Naive B cell (primary cell): ENCODE results near the gene TRIM29. TPM values are rescaled to one million over a fixed set of nuclear protein-coding genes. Genes with fewer than 3 reads are reported as not detected.

Experiments
- ATAC-seq, 2 donors: fragments of 150-1000 bp; cut with Tn5 transposase; 2 replicates each; pipeline ENCODE4 v1.10.0; 2021; ENCODE audit warnings: low read depth in 2 of 2, mild to moderate bottlenecking in 2 of 2, moderate library complexity in 2 of 2
- DNase-seq: peaks from one replicate; pipeline ENCODE4 v3.0.0; 2022
- H3K27ac Mint-ChIP-seq, 6 donors: one replicate each; pipeline ENCODE4 v1.8.0; 2020 to 2022; ENCODE audit warnings: mild to moderate bottlenecking in 6 of 6, mixed read lengths in 6 of 6, moderate library complexity in 5 of 6, inconsistent platforms in 2 of 6
- H3K27me3 Mint-ChIP-seq, 3 donors: one replicate each; pipeline ENCODE4 v1.8.0; 2021 to 2022; ENCODE audit warnings: mixed read lengths in 3 of 3, mild to moderate bottlenecking in 1 of 3
- H3K36me3 Mint-ChIP-seq, 2 donors: one replicate each; pipeline ENCODE4 v1.8.0; 2020 to 2022; ENCODE audit warnings: mixed read lengths in 2 of 2, inconsistent platforms in 1 of 2, mild to moderate bottlenecking in 1 of 2
- H3K4me1 Mint-ChIP-seq, 3 donors: one replicate each; pipeline ENCODE4 v1.8.0; 2020 to 2022; ENCODE audit warnings: mixed read lengths in 3 of 3, inconsistent platforms in 1 of 3, mild to moderate bottlenecking in 1 of 3, moderate library complexity in 1 of 3
- H3K4me3 Mint-ChIP-seq, 8 donors: one replicate each; pipeline ENCODE4 v1.8.0; 2020 to 2022; ENCODE audit warnings: mild to moderate bottlenecking in 8 of 8, mixed read lengths in 8 of 8, moderate library complexity in 8 of 8, inconsistent platforms in 2 of 8
- H3K9me3 Mint-ChIP-seq, 7 donors: one replicate each; pipeline ENCODE4 v1.8.0; 2020 to 2022; ENCODE audit warnings: mixed read lengths in 7 of 7, mild to moderate bottlenecking in 5 of 7, inconsistent platforms in 2 of 7, moderate library complexity in 1 of 7
- polyA plus RNA-seq, 6 donors: library from polyadenylated mRNA; unstranded; fragments of 300-500 nt; fragmentation: Illumina TruSeq; gene quantifications; one replicate each; pipeline ENCODE4 v1.2.3, GENCODE V29; 2021; ENCODE audit warnings: low read depth in 6 of 6

Gene TRIM29
- polyA plus RNA-seq, 6 donors from 2014 or later: not detected

DNA sequence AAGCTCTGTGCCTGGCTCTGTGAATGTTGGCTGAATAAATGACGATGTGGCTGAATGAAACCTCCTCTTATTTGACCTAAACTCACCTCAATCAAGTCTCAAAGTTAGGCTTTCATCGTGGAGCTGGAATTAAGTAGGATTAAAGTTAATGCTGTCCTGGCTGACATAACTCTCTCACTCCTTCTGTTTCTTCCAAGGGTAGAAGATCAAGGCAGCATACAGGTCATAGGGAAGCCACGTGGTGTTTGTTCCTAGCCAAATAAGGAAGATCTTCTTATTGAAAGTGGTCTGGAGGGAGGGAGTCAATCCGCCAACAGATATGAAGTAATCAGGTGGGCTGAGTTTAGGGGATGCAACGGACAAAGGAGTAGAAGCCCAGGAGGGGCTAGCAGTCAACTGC, 59.5 kb downstream of the TRIM29 start:
- ATAC-seq (no peak), DNase-seq (no peak)
- no peak overlapping the region for H3K27ac Mint-ChIP-seq
- H3K4me1 Mint-ChIP-seq: peaks cover 3 to 8% (median 4%) of the 10 kb centered on the region in 3 donors
- peak overlapping the region in 1 of 8 donors; percentile 6 for H3K4me3 Mint-ChIP-seq
- H3K9me3 Mint-ChIP-seq: peaks cover 0 to 26% (median 12%) of the 10 kb centered on the region in 7 donors
- no peaks in the 10 kb centered on the region for H3K36me3 Mint-ChIP-seq
- peaks cover 31 to 47% (median 37%) of the 10 kb centered on the region in 3 donors for H3K27me3 Mint-ChIP-seq

DNA sequence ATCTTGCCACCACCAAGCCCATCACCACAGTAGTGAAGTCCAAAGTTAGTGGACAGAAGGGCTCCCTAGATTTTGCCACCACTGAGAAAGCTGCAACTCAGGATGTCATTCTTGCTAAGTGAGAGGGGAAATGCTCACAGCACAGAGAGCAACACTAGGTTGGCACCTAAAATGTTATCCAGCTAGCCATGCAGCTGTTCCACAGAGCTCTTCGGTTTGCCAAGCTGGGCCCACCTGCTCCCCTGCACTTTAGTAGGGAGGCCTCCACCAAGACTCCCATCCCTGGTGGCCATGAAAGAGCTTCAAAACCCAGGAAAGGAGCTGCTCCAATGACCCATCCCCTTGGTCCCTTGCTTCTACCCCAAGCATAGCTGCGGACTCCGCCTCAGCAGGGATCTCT, 63.8 kb downstream of the TRIM29 start:
- Mint-ChIP-seq H3K27me3 (peaks cover 18 to 24% (median 23%) of the 10 kb centered on the region in 3 donors), H3K4me3 (no peak overlapping the region), H3K9me3 (no peaks in the 10 kb centered on the region), H3K4me1 (peaks cover 0 to under 1% (median 0%) of the 10 kb centered on the region in 3 donors), H3K27ac (peak overlapping the region in 1 of 6 donors; percentile 13), H3K36me3 (no peaks in the 10 kb centered on the region)
- ATAC-seq (no peak), DNase-seq (no peak)

DNA sequence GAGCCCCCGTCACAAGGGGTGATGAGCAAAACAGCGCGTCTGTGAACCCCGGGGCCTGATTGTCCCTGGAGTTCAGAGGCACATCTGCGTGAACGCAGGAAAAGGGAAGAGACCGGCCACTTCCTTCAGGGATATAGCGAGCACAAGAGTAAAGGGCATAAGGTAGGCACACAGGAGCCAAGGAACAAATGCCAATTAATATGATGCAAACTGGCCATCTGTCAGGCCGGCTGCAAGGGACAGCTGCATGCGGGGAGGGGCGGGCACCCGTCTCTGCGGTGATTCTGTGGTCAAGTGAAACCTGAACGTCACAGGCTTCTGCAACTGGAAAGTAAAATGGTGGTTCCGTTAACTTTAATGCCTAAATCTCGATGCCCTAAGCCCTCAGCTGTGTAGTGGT, 64.7 kb downstream of the TRIM29 start:
- no peak overlapping the region for H3K27ac Mint-ChIP-seq
- no peaks in the 10 kb centered on the region for H3K9me3 Mint-ChIP-seq
- H3K4me1 Mint-ChIP-seq: peaks cover 0 to under 1% (median 0%) of the 10 kb centered on the region in 3 donors
- peaks cover 14 to 30% (median 23%) of the 10 kb centered on the region in 3 donors for H3K27me3 Mint-ChIP-seq
- no peak overlapping the region for H3K4me3 Mint-ChIP-seq
- ATAC-seq: no peak
- no peak for DNase-seq
- H3K36me3 Mint-ChIP-seq: no peaks in the 10 kb centered on the region

DNA sequence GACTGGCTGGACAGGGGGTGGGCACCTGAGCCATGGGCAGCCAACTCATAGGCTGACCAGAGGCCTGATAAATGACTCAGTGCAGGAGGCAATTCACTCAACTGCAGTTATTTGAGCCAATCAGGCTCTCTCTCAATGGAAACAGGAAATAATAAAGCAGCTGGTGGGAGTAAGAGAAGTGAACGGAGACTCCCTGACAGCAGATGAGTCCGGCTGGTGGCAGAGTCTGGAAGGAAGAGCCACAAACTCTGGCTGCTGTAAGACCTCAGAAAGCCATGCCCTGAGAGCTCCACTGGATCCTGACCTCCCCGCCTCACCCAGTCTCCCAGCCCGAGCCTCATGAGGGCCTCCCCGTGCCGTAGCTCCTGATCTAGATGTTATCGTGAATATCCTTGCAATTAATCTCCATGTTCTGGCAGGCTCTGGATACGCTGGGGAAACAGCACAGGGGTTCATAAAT, 69.8 kb downstream of the TRIM29 start:
- peaks cover 0 to 7% (median 2%) of the 10 kb centered on the region in 3 donors for H3K4me1 Mint-ChIP-seq
- no peak for ATAC-seq
- no peak for DNase-seq
- peaks cover 9 to 46% (median 32%) of the 10 kb centered on the region in 3 donors for H3K27me3 Mint-ChIP-seq
- no peaks in the 10 kb centered on the region for H3K36me3 Mint-ChIP-seq
- no peaks in the 10 kb centered on the region for H3K9me3 Mint-ChIP-seq
- H3K4me3 Mint-ChIP-seq: peak overlapping the region in 1 of 8 donors; percentile 49
- H3K27ac Mint-ChIP-seq: no peak overlapping the region

DNA sequence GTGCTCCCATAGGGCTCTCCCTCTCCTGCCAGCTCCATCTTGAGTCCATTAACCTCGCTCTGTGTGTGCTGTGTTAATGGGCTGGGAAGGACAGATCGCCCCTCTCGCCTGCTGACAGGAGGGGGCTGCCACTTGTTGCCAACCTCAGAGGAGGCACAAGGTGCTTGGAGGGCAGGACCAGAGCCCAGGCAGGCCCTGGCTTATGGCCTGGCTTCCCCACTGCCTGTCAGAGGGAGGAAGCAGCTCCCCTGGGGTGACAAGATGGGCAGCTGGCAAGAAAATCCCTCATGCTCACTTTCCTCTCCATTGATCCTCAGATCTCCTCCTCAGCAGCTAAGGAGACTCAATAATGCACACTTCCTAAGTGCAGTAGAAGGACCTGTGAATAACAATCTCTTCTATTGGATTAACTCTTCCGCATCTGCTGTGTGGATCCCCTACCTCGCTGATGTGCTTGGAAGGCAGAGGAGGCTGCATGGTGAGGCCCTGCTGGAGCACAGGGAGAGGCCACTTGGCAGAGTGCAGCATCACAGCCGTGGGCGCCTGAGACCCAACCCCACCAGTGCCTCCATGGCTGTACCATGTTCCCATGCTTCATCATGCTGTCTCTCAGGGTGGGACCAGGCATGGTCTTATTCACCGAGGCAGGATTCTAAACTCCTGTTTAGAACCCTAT, 70.3 kb downstream of the TRIM29 start:
- Mint-ChIP-seq H3K9me3 (no peaks in the 10 kb centered on the region), H3K27ac (no peak overlapping the region), H3K4me1 (peaks cover 0 to 7% (median 2%) of the 10 kb centered on the region in 3 donors), H3K36me3 (no peaks in the 10 kb centered on the region), H3K4me3 (peak overlapping the region in 1 of 8 donors; percentile 49), H3K27me3 (peaks cover 9 to 42% (median 32%) of the 10 kb centered on the region in 3 donors)
- ATAC-seq (no peak), DNase-seq (no peak)

DNA sequence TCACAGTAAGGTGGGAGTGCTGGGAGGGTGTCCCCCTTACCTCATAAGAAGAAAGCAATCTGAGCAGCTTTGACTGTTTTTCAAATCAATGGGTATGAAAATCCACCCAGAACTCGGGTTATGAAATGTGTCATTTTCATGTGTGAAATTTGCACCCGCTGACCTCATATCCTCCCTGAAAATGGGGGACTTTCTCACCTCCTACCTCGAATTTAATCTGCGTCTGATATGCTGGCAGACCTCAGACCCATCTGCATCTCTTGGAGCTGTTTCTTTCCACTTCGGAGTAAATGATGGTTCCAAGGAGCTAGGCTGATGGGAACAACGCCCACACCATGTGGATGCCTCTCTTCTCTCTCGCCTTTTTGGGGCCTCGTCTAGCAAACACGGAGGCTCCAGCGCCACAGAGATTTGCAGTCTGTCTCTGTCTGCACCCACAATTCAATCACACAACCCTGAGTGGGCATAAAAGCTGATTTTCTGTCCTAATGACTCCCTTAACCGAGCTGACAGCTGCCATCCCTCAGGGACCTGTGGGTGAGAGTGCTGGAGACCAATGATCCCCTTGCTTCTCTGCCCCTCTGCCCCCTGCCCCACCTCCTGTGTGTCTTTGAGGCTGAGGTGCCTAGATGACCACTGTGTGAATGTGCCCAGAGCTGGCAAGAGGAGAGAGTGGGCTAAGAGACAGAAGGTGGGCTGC, 71.0 kb downstream of the TRIM29 start:
- H3K4me3 Mint-ChIP-seq: no peak overlapping the region
- H3K27ac Mint-ChIP-seq: no peak overlapping the region
- DNase-seq (no peak), ATAC-seq (no peak)
- peaks cover 9 to 45% (median 37%) of the 10 kb centered on the region in 3 donors for H3K27me3 Mint-ChIP-seq
- H3K36me3 Mint-ChIP-seq: no peaks in the 10 kb centered on the region
- peaks cover 0 to 7% (median 2%) of the 10 kb centered on the region in 3 donors for H3K4me1 Mint-ChIP-seq
- no peaks in the 10 kb centered on the region for H3K9me3 Mint-ChIP-seq

DNA sequence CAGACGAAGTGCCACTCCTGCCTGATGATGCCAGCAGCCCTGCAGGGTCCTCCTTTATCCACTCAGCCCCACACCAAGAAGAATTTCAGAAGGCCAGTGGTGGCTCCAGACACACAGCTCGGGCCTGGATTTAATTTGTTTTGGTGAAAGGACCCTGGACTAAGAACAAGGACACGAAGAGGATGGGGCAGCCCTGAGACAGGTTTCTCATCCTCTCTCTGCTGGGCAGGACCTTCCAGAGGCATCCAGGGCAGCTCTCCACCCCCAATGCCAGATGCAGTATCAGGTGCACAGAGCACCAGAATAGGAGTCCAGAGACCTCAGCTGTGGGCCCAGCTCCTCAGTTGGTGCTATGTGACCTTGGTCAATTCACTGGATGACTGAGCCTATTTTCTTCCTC, 72.0 kb downstream of the TRIM29 start:
- H3K4me3 Mint-ChIP-seq: no peak overlapping the region
- no peak for ATAC-seq
- H3K36me3 Mint-ChIP-seq: no peaks in the 10 kb centered on the region
- H3K4me1 Mint-ChIP-seq: peaks cover 0 to 7% (median 2%) of the 10 kb centered on the region in 3 donors
- peaks cover 10 to 52% (median 44%) of the 10 kb centered on the region in 3 donors for H3K27me3 Mint-ChIP-seq
- no peak overlapping the region for H3K27ac Mint-ChIP-seq
- H3K9me3 Mint-ChIP-seq: peaks cover 0 to 2% (median 0%) of the 10 kb centered on the region in 7 donors
- no peak for DNase-seq

DNA sequence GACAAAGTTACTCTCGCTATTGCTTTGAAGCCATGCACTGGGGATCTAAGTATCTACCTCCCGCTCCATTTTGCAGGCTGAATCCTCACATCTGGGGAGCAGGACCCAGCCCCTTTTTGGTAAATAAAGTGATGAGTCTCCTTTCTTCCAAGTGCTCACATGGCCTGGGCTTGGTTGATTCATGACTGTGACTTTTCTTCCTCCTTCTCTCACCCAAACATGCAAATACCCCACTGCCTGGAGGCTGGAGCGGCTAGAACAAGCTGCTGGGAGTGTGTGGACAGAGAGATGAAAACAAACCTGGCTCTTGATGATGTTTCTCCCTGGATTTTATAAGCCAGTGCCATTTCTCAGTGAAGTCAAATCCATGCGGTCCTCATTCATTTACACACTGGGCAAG, 72.7 kb downstream of the TRIM29 start:
- Mint-ChIP-seq H3K36me3 (no peaks in the 10 kb centered on the region), H3K9me3 (peaks cover 0 to 2% (median 0%) of the 10 kb centered on the region in 7 donors), H3K27me3 (peaks cover 13 to 52% (median 44%) of the 10 kb centered on the region in 3 donors), H3K4me3 (no peak overlapping the region), H3K27ac (no peak overlapping the region), H3K4me1 (peaks cover 0 to 7% (median 2%) of the 10 kb centered on the region in 3 donors)
- ATAC-seq (no peak), DNase-seq (no peak)

DNA sequence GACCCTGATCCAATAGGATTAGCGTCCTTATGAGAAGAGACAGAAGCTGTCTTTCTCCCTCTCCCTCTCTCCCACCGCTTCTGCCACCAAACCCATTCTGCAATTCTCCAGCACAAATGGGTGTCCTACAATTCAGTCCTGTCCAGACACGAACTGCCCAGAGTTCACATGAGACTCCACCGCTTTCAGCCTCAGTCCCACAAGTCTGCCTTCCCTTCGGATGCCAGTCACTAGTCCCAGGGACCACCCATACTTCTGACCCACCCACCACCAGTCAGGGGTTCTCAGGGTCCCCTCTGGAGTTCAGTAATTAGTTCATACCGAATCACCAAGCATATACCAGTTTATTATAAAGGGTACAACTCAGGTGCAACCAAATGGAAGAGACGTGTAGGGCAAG, 73.6 kb downstream of the TRIM29 start:
- H3K4me3 Mint-ChIP-seq: no peak overlapping the region
- peaks cover 0 to 7% (median 2%) of the 10 kb centered on the region in 3 donors for H3K4me1 Mint-ChIP-seq
- peaks cover 0 to 2% (median 0%) of the 10 kb centered on the region in 7 donors for H3K9me3 Mint-ChIP-seq
- ATAC-seq: no peak
- no peaks in the 10 kb centered on the region for H3K36me3 Mint-ChIP-seq
- DNase-seq: no peak
- H3K27ac Mint-ChIP-seq: peak overlapping the region in 1 of 6 donors; percentile 66
- H3K27me3 Mint-ChIP-seq: peaks cover 18 to 52% (median 43%) of the 10 kb centered on the region in 3 donors

DNA sequence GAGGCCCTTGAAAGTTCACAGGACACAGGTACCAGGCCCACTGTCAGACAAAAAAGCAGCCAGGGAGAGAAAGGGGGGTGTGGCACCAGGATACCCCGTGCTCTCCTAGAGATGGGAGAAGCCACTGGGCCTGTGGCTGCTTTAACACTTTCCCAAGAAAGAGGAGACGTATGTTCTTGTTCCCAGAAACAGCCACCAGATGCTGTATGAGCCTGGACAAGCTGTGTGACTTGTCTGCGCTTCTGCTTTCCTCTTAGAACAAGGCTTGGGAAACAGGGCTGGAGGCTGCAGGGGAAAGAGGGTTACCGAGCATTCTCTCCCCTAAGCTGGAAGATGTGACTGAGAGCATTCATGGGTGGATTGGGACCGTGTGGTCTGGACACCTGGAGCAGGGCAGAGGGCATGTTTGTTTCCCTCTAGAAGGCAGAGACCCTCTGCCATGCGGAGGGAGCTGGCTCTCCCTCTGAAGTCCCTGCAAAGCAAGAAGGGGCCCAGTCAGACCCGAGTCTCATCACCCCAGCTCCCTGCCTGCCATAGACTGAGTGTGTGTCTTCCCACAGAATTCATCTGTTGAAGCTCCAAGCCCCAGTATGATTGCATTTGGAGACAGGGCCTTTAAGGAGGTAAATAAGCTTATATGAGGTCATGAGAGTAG, 74.1 kb downstream of the TRIM29 start:
- Mint-ChIP-seq H3K4me3 (peak overlapping the region in 1 of 8 donors; percentile 47), H3K36me3 (no peaks in the 10 kb centered on the region), H3K27ac (no peak overlapping the region), H3K9me3 (peaks cover 0 to 2% (median 0%) of the 10 kb centered on the region in 7 donors), H3K27me3 (peaks cover 18 to 48% (median 43%) of the 10 kb centered on the region in 3 donors), H3K4me1 (peaks cover 0 to 7% (median 2%) of the 10 kb centered on the region in 3 donors)
- no peak for DNase-seq
- no peak for ATAC-seq

DNA sequence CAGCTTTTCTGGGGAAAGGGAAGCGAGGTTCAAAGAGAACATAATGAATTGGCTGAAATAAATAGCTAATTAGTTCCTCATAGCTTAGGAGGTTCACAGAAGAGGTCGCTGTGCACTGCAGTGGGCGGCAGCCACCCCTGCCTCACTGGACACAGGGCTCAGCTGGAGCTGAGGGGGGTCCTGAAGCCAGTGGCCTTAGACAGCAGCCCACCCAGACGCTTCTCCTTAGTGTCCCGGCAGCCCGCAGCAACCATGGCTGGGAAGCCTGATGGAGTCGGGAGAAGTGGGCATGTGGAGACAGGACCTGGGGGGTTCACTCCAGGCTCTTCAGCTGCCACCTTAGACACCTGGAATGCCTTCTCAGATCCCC, 75.4 kb downstream of the TRIM29 start:
- peaks cover 9 to 44% (median 40%) of the 10 kb centered on the region in 3 donors for H3K27me3 Mint-ChIP-seq
- H3K36me3 Mint-ChIP-seq: no peaks in the 10 kb centered on the region
- H3K4me3 Mint-ChIP-seq: no peak overlapping the region
- ATAC-seq (no peak), DNase-seq (no peak)
- H3K27ac Mint-ChIP-seq: no peak overlapping the region
- H3K4me1 Mint-ChIP-seq: peaks cover 0 to under 1% (median 0%) of the 10 kb centered on the region in 3 donors
- peaks cover 0 to 2% (median 0%) of the 10 kb centered on the region in 7 donors for H3K9me3 Mint-ChIP-seq

DNA sequence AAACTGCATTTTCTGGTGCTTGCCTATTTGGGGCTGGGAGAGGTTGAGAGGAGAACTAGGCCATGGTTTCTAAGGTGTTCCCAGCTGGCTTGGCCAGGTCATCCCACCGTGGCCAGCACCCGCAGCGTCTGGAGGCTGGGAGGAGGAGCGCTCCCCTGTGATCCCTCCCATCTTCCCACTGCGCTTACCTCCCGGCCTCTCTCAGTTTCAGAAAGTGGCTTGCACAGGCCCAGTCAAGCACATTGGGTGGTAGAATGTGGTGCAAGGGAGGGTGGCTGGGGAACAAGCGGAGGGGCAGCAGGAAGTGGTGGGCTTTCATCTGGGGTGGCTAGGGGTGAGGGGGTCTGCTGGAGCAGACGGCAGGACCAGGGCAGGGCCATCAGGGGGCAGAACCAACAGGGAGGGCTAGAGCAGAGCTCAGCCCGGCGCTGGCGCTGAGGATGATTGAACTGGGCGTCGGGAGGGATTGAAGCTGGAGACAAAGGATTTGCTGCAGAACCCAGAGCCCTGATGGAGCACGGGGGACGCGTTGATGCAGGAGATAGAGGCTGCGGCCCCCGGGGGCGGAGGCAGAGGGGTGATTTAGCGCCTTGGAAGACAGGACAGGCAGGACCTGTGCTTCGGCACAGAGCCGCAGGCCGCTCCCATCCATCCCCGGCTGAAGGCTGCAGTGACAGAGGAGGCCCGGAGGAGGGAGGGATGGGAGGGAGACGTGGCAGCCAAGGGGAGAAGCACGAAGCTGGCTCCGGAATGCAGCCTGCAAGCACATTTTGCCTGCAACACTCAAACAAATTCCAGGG, 76.0 kb downstream of the TRIM29 start:
- Mint-ChIP-seq H3K4me1 (no peaks in the 10 kb centered on the region), H3K36me3 (no peaks in the 10 kb centered on the region), H3K4me3 (no peak overlapping the region), H3K27me3 (peaks cover 15 to 47% (median 39%) of the 10 kb centered on the region in 3 donors), H3K27ac (no peak overlapping the region), H3K9me3 (peaks cover 0 to 2% (median 0%) of the 10 kb centered on the region in 7 donors)
- no peak for DNase-seq
- no peak for ATAC-seq
